ENCODE measurements around the gene ORMDL3.

DNA sequence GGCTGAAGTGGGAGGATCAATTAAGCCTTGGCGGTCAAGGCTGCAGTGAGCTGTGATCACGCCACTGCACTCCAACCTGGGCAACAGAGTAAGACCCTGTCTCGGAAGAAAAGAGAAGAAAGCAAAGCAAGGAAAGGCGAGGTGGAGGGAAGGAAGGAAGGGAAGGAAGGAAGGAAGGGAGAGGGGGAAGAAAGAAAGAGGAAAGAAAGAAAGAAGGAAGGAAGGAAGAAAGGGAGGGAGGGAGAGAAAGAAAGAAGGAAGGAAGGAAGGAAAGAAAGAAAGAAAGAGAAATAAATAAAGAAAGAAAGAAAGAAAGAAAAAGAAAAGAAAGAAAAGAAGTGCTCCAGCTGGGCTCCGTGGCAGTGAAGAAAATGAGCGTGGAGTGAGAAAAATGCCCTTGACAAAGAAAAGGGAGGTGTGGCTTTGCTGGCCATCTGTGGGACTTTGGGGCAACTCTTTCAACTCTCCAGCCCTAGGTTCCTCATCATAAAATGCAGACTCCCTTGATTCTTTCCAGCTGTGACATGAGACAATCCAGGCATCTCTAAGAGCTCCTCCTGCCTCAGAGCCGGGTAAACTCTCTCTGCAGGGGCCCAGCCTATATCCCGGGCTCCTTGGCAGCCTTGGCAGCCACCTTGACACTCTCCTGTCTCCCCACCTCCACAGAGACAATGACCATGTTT is 37.8 kb upstream of the ORMDL3 start:
- TF ChIP-seq, protein P1, sequence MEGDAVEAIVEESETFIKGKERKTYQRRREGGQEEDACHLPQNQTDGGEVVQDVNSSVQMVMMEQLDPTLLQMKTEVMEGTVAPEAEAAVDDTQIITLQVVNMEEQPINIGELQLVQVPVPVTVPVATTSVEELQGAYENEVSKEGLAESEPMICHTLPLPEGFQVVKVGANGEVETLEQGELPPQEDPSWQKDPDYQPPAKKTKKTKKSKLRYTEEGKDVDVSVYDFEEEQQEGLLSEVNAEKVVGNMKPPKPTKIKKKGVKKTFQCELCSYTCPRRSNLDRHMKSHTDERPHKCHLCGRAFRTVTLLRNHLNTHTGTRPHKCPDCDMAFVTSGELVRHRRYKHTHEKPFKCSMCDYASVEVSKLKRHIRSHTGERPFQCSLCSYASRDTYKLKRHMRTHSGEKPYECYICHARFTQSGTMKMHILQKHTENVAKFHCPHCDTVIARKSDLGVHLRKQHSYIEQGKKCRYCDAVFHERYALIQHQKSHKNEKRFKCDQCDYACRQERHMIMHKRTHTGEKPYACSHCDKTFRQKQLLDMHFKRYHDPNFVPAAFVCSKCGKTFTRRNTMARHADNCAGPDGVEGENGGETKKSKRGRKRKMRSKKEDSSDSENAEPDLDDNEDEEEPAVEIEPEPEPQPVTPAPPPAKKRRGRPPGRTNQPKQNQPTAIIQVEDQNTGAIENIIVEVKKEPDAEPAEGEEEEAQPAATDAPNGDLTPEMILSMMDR (IDR thresholded peaks at IDR 0.05): no peak
- TF ChIP-seq EP300 (IDR thresholded peaks at IDR 0.05): no peak
